ENCODE data around the gene TCF21. TPM values are rescaled to one million over a fixed set of nuclear protein-coding genes. Genes with fewer than 3 reads are reported as not detected.

Gene TCF21
- total RNA-seq (2022; extraction: Qiagen RNA extraction): 0.02 to 0.08 TPM (median 0.05 TPM) in 5 replicates

GRCh38 chr6:133888929-133889556 lies at the start of gene TCF21:
Gene TCF21 (plus strand): TSS chr6:133889113. CDS start chr6:133889398, 285 bp downstream.

Other genes starting within 250 kb of the TCF21 start
- 19.9 to 25.0 TPM (median 22.9 TPM) in 5 replicates for gene TBPL1, start 64.1 kb downstream of the TCF21 start, total RNA-seq (2022; extraction: Qiagen RNA extraction)
- 0.26 to 0.38 TPM (median 0.30 TPM) in 5 replicates for gene SLC2A12, start 163.5 kb downstream of the TCF21 start, total RNA-seq (2022; extraction: Qiagen RNA extraction)